Smooth muscle cell (in vitro differentiated cells): ENCODE data around the gene QRICH2. TPM values are rescaled to one million over a fixed set of nuclear protein-coding genes. Genes with fewer than 3 reads are reported as not detected.

Experiments
- DNase-seq: peaks from one replicate; lab custom pipeline; 2025; ENCODE audit not compliant: unreplicated experiment; lab: John Stamatoyannopoulos, UW
- H2AFZ ChIP-seq: fragments of 200-600 bp; sonication (generic); 2 replicates; pipeline ENCODE4 v1.6.0; 2016; ENCODE audit warnings: antibody characterized with exemption, low read depth, mild to moderate bottlenecking
- H3F3A ChIP-seq: fragments of 200-600 bp; sonication (generic); 2 replicates; pipeline ENCODE4 v1.6.0; 2017; ENCODE audit warnings: antibody characterized with exemption, low read depth
- H3K27ac ChIP-seq: fragments of 200-600 bp; sonication (generic); 2 replicates; pipeline ENCODE4 v1.5.1; 2016; ENCODE audit warnings: low read depth, mild to moderate bottlenecking
- H3K27me3 ChIP-seq: fragments of 200-600 bp; sonication (generic); 2 replicates; pipeline ENCODE4 v1.6.1; 2016; ENCODE audit warnings: low read depth, mild to moderate bottlenecking
- H3K36me3 ChIP-seq: fragments of 200-600 bp; sonication (generic); 2 replicates; pipeline ENCODE4 v1.5.1; 2016; ENCODE audit warnings: low read depth
- H3K4me1 ChIP-seq: fragments of 200-600 bp; sonication (generic); 2 replicates; pipeline ENCODE4 v1.5.1; 2016; ENCODE audit warnings: low read depth
- H3K4me2 ChIP-seq: fragments of 200-600 bp; sonication (generic); 2 replicates; pipeline ENCODE4 v1.6.0; 2016; ENCODE audit warnings: mild to moderate bottlenecking
- H3K4me3 ChIP-seq: fragments of 200-600 bp; sonication (generic); 2 replicates; pipeline ENCODE4 v1.5.1; 2016; ENCODE audit warnings: mild to moderate bottlenecking
- H3K79me2 ChIP-seq: fragments of 200-600 bp; sonication (generic); 2 replicates; pipeline ENCODE4 v1.6.0; 2016; ENCODE audit warnings: low read depth, mild to moderate bottlenecking
- H3K9ac ChIP-seq: fragments of 200-600 bp; sonication (generic); 2 replicates; pipeline ENCODE4 v1.6.0; 2016; ENCODE audit warnings: low read depth
- H3K9me3 ChIP-seq: fragments of 200-600 bp; sonication (generic); replicated peaks from 2 replicates; pipeline ENCODE4 v1.5.1; 2016; ENCODE audit warnings: low read depth
- H4K20me1 ChIP-seq: fragments of 200-600 bp; sonication (generic); 2 replicates; pipeline ENCODE4 v1.6.0; 2016; ENCODE audit warnings: low read depth
- WGBS: methylation state at CpG from one replicate; pipeline ENCODE4 v1.1.7; 2016; ENCODE audit warnings: low lambda C conversion rate; 5-methylcytosine and 5-hydroxymethylcytosine counted together
- polyA plus RNA-seq: library from polyadenylated mRNA; unstranded; fragments of >200 nt; fragmentation: Nextera tagmentation; extraction: Ambion mirVana; gene quantifications from 2 replicates; pipeline ENCODE4 v1.2.1, GENCODE V29; 2016
- total RNA-seq: library from RNA; depleted of rRNA; stranded (reverse); fragments of >200 nt; gene quantifications from 2 replicates; pipeline ENCODE4 v1.2.3, GENCODE V29; 2014
- TF ChIP-seq, protein P1 (sequence below): fragments of 200-600 bp; sonication (generic); IDR thresholded peaks from 2 replicates; pipeline ENCODE4 v1.5.1; 2017; ENCODE audit warnings: borderline replicate concordance, mild to moderate bottlenecking, antibody characterized with exemption; ENCODE audit not compliant: insufficient read depth, poor library complexity, severe bottlenecking

The QRICH2 gene
- total and polyA plus RNA-seq, 2 experiments from 2014 or later: 1.2 to 1.5 TPM

DNA sequence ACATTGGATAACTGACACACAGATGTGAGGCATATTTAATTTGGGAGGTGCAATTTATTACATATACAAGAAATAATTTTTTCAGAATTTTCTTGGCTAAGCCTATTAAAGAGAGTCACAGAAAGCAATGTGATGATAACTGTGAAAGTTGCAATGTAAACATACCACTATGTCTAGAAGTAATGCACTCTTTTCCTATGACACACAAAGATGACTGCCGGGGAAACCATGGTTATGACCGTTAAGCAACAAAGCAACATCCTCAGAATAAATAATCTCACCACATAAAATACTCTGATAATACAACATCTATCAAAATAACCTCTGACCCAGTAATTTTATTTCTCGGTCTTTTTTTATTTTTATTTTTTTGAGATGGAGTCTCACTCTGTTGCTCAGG is 10.5 kb upstream of the QRICH2 start:
- H2AFZ ChIP-seq: no peak overlapping the region
- TF ChIP-seq, protein P1, sequence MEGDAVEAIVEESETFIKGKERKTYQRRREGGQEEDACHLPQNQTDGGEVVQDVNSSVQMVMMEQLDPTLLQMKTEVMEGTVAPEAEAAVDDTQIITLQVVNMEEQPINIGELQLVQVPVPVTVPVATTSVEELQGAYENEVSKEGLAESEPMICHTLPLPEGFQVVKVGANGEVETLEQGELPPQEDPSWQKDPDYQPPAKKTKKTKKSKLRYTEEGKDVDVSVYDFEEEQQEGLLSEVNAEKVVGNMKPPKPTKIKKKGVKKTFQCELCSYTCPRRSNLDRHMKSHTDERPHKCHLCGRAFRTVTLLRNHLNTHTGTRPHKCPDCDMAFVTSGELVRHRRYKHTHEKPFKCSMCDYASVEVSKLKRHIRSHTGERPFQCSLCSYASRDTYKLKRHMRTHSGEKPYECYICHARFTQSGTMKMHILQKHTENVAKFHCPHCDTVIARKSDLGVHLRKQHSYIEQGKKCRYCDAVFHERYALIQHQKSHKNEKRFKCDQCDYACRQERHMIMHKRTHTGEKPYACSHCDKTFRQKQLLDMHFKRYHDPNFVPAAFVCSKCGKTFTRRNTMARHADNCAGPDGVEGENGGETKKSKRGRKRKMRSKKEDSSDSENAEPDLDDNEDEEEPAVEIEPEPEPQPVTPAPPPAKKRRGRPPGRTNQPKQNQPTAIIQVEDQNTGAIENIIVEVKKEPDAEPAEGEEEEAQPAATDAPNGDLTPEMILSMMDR: no peak
- H3K9ac ChIP-seq: no peak overlapping the region
- no peaks in the 10 kb centered on the region for H3K9me3 ChIP-seq
- no peaks in the 10 kb centered on the region for H3K36me3 ChIP-seq
- no peaks in the 10 kb centered on the region for H4K20me1 ChIP-seq
- H3K27ac ChIP-seq: no peak overlapping the region
- H3K27me3 ChIP-seq: no peaks in the 10 kb centered on the region
- no peaks in the 10 kb centered on the region for H3K79me2 ChIP-seq
- no peaks in the 10 kb centered on the region for H3F3A ChIP-seq
- H3K4me3 ChIP-seq: no peak overlapping the region
- H3K4me1 ChIP-seq: no peaks in the 10 kb centered on the region
- DNase-seq: no peak
- no peak overlapping the region for H3K4me2 ChIP-seq
- 85% methylated on average over 3 of the region's 3 CpGs for WGBS

DNA sequence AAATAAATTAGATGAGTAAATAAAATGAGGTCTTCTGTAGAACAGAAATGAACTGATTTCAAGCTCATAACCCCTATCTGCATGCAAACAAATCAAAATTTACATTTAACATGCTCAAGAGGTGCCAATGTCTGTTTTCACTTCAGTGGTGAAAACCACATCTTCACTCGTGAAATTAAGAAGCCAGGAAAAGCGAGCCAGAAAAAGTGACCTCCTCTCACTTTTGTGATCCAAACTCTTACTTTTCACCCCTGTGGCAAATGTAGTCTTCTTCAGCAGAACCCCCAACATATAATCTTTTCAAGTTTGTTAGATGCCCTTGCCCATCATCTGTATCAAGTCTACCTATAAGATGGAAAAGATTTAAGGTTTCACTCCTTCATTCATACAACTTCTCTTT is 9.5 kb upstream of the QRICH2 start:
- Histone ChIP-seq H3K4me3 (no peak overlapping the region), H3K36me3 (no peaks in the 10 kb centered on the region), H3K9ac (no peak overlapping the region), H2AFZ (no peak overlapping the region), H3K27ac (no peak overlapping the region), H3F3A (no peaks in the 10 kb centered on the region), H4K20me1 (no peaks in the 10 kb centered on the region), H3K27me3 (no peaks in the 10 kb centered on the region), H3K79me2 (no peaks in the 10 kb centered on the region), H3K4me1 (no peaks in the 10 kb centered on the region), H3K4me2 (no peak overlapping the region), H3K9me3 (no peaks in the 10 kb centered on the region)
- WGBS: 95% methylated on average over 2 of the region's 2 CpGs
- no peak for DNase-seq
- TF ChIP-seq, protein P1: no peak

DNA sequence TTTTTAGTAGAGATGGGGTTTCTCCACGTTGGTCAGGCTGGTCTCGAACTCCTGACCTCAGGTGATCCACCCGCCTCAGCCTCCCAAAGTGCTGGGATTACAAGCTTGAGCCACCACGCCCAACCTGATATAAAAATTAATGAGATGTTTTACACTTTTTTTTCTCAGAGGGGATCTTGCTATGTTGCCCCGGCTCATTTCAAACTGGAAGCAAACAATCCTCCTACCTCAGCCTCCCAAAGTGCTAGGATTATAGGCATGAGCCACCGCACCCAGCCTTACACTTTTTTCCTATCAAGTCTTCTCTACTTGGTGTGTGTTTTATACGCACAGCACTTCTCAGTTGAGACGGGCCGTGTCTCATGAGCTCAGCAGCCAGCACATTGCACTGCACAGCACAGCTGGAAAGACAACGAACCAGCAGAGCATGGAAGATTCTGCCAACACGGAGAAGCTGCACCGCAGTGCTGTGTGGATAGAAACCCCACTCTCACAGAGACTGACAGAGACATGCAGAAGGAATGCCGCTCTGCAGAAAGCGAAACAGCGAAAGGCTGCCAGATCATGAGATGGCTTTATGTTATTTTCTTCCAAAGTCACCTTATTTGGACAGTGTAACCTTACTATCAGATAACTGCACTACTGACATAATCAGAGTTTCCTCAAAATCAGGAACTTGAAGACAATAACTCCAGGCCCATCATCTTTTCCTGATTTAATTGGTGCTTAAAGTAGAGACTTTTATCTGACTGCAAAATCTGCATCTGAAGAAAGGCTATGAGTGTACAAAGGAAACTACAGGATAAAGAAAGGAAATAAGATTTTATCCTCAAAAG is 6.5 kb upstream of the QRICH2 start:
- H3K27me3 ChIP-seq: no peaks in the 10 kb centered on the region
- H3F3A ChIP-seq: no peaks in the 10 kb centered on the region
- H3K9ac ChIP-seq: no peak overlapping the region
- no peak for DNase-seq
- no peak overlapping the region for H3K4me3 ChIP-seq
- no peaks in the 10 kb centered on the region for H3K4me1 ChIP-seq
- H3K36me3 ChIP-seq: no peaks in the 10 kb centered on the region
- no peaks in the 10 kb centered on the region for H3K79me2 ChIP-seq
- no peak overlapping the region for H3K27ac ChIP-seq
- no peaks in the 10 kb centered on the region for H3K9me3 ChIP-seq
- H4K20me1 ChIP-seq: no peaks in the 10 kb centered on the region
- no peak overlapping the region for H2AFZ ChIP-seq
- TF ChIP-seq, protein P1: no peak
- 93% methylated on average over 15 of the region's 15 CpGs for WGBS
- no peak overlapping the region for H3K4me2 ChIP-seq

DNA sequence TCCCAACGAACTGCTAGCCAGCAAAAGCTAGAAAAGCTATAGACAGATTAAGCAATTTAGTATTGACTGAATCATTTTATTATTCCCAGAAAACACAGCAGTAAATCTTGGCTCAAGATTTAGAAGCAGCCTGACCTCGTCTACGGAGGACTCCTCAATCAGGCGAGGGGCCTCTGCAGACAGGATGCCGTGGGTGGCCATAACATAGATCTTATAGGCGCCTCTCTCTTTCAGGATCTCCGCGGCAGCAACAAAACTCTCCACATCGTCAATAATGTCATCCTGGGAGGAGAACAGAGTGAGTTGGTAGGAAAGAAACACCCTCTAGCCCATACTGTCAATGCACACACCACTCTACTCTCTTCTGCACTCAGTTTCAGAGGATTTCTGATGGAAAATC is 4.7 kb upstream of the QRICH2 start:
- Histone ChIP-seq H3K9me3 (no peaks in the 10 kb centered on the region), H2AFZ (no peak overlapping the region), H3K27me3 (no peaks in the 10 kb centered on the region), H3K4me1 (no peaks in the 10 kb centered on the region), H4K20me1 (no peaks in the 10 kb centered on the region), H3K36me3 (no peaks in the 10 kb centered on the region), H3F3A (no peaks in the 10 kb centered on the region), H3K9ac (no peak overlapping the region), H3K27ac (no peak overlapping the region), H3K4me2 (no peak overlapping the region), H3K4me3 (no peak overlapping the region), H3K79me2 (no peaks in the 10 kb centered on the region)
- TF ChIP-seq, protein P1: no peak
- WGBS: 64% methylated on average over 9 of the region's 9 CpGs
- no peak for DNase-seq
